HepG2 (cell line): Measurements from ENCODE around the gene NSMCE1. TPM values are rescaled to one million over a fixed set of nuclear protein-coding genes. Genes with fewer than 3 reads are reported as not detected.

ENCODE experiments used
- ATAC-seq: fragments of 200-7000 bp; cut with Tn5 transposase; 3 replicates; pipeline ENCODE4 v1.9.1; 2020; ENCODE audit warnings: mild to moderate bottlenecking, moderate library complexity
- BruUV-seq: library from RNA; stranded (reverse); fragments of 400-500 nt; replicated peaks from 2 replicates; lab custom pipeline; 2021; lab: Mats Ljungman, UMichigan
- CTCF ChIA-PET: fragments of 300-600 bp; formaldehyde crosslinking; extraction: SDS; loops from one replicate; lab custom pipeline; 2021; ENCODE audit warnings: low total read pairs, inconsistent platforms, low intra/inter-chr PET ratio; lab: Yijun Ruan, JAX
- POLR2A ChIA-PET: fragments of 350-600 bp; sonication (Branson Sonifier 250); formaldehyde crosslinking; loops from one replicate; lab custom pipeline; 2020; ENCODE audit warnings: antibody characterized with exemption, inconsistent platforms; lab: Yijun Ruan, JAX
- DNase-seq: peaks from one replicate; pipeline ENCODE4 v3.0.0-alpha.2; 2015; ENCODE audit warnings: low spot score
- FAIRE-seq: peaks from 3 replicates; lab custom pipeline; 2011; peaks lifted over from hg19 to GRCh38; lab: Jason Lieb, UNC
- H2AFZ ChIP-seq: one replicate; pipeline ENCODE4 v1.6.1; 2011; ENCODE audit warnings: low read length, inconsistent platforms
- H3K27ac ChIP-seq: fragments of 300-600 bp; 3 replicates; pipeline ENCODE4 v1.8.0; 2011; ENCODE audit warnings: mixed run types, mild to moderate bottlenecking, mixed read lengths, low read length, inconsistent platforms; ENCODE audit not compliant: insufficient read depth; ENCODE audit errors: extremely low read length
- H3K27me3 ChIP-seq, 2 experiments: fragments of 200-600 bp in 1 of 2; 2 replicates in 1 of 2; 3 replicates in 1 of 2; pipeline versions ENCODE4 v1.6.0 to v1.8.0; 2011; ENCODE audit warnings: low read length in 2 of 2, mild to moderate bottlenecking in 2 of 2, moderate library complexity in 2 of 2, inconsistent platforms in 1 of 2; ENCODE audit not compliant: insufficient read depth in 2 of 2, control insufficient read depth in 1 of 2
- H3K36me3 ChIP-seq, 2 experiments: fragments of 200-600 bp in 1 of 2; replicated peaks in 1 of 2; 2 replicates in 1 of 2; 3 replicates in 1 of 2; pipeline versions ENCODE4 v1.5.1 to v1.8.0; 2011; ENCODE audit warnings: low read length in 2 of 2, inconsistent platforms in 1 of 2; ENCODE audit not compliant: insufficient read depth in 2 of 2, control insufficient read depth in 1 of 2
- H3K4me1 ChIP-seq: 2 replicates; pipeline ENCODE4 v1.5.1; 2012; ENCODE audit warnings: low read length, inconsistent platforms; ENCODE audit not compliant: insufficient read depth
- H3K4me2 ChIP-seq: 2 replicates; pipeline ENCODE4 v1.6.0; 2011; ENCODE audit warnings: low read depth, low read length, inconsistent platforms
- H3K4me3 ChIP-seq, 3 experiments: fragments of 200-600 bp in 1 of 3; sonication (generic), shearing (Covaris generic) in 1 of 3; replicated peaks in 1 of 3; 2 replicates each; pipeline ENCODE4 v1.5.1; 2011 to 2016; ENCODE audit warnings: low read length in 3 of 3, inconsistent platforms in 2 of 3, low read depth in 2 of 3, mild to moderate bottlenecking in 2 of 3, control low read depth in 1 of 3, mixed read lengths in 1 of 3; ENCODE audit not compliant: insufficient read depth in 1 of 3
- H3K79me2 ChIP-seq: one replicate; pipeline ENCODE4 v1.6.1; 2011; ENCODE audit warnings: low read length, inconsistent platforms; ENCODE audit not compliant: insufficient read depth
- H3K9ac ChIP-seq: 2 replicates; pipeline ENCODE4 v1.6.0; 2011; ENCODE audit warnings: mild to moderate bottlenecking, low read depth, low read length, inconsistent platforms; ENCODE audit not compliant: insufficient read depth
- H3K9me3 ChIP-seq: 2 replicates; pipeline ENCODE4 v1.5.1; 2012; ENCODE audit warnings: mild to moderate bottlenecking, low read length
- H4K20me1 ChIP-seq: 2 replicates; pipeline ENCODE4 v1.6.0; 2011; ENCODE audit warnings: inconsistent platforms, mild to moderate bottlenecking, low read length, moderate library complexity; ENCODE audit not compliant: insufficient read depth
- AKAP8 ChIP-seq: sonication (generic); formaldehyde crosslinking; IDR thresholded peaks from 2 replicates; pipeline ENCODE4 v1.5.1; 2020; ENCODE audit warnings: mild to moderate bottlenecking, missing genetic modification reagents
- ATF6 ChIP-seq: sonication (generic); formaldehyde crosslinking; conservative IDR thresholded peaks from 2 replicates; pipeline ENCODE4 v1.4.0; 2020; ENCODE audit warnings: missing genetic modification reagents
- CHD4 ChIP-seq: fragments of 200-600 bp; sonication (generic); IDR thresholded peaks from 2 replicates; pipeline ENCODE4 v1.7.0; 2017; ENCODE audit warnings: mild to moderate bottlenecking, low read length, borderline replicate concordance
- CSRNP2 ChIP-seq: sonication (generic); formaldehyde crosslinking; conservative IDR thresholded peaks from 2 replicates; pipeline ENCODE4 v1.8.0; 2022; ENCODE audit warnings: low read depth, missing genetic modification reagents
- DNMT3B ChIP-seq: conservative IDR thresholded peaks from 2 replicates; pipeline ENCODE4 v1.6.1; 2016; ENCODE audit warnings: missing biosample characterization, control low read depth
- FIP1L1 ChIP-seq: fragments of 200-400 bp; formaldehyde crosslinking; IDR thresholded peaks from 2 replicates; pipeline ENCODE4 v1.6.1; 2018; ENCODE audit warnings: low read depth, mild to moderate bottlenecking, low read length, moderate library complexity, borderline replicate concordance; ENCODE audit not compliant: insufficient read depth
- KDM6A ChIP-seq: IDR thresholded peaks from 2 replicates; pipeline ENCODE4 v1.6.1; 2016; ENCODE audit warnings: low read depth
- MIER2 ChIP-seq: IDR thresholded peaks from 2 replicates; pipeline ENCODE4 v1.6.1; 2016; ENCODE audit warnings: missing biosample characterization, missing genetic modification reagents
- ZBTB1 ChIP-seq: sonication (generic); formaldehyde crosslinking; IDR thresholded peaks from 2 replicates; pipeline ENCODE4 v1.4.0; 2020; ENCODE audit warnings: missing genetic modification reagents, borderline replicate concordance
- ZBTB46 ChIP-seq: sonication (generic); formaldehyde crosslinking; IDR thresholded peaks from 2 replicates; pipeline ENCODE4 v1.4.0; 2020; ENCODE audit warnings: mild to moderate bottlenecking, missing genetic modification reagents, borderline replicate concordance
- ZNF460 ChIP-seq: sonication (generic); formaldehyde crosslinking; IDR thresholded peaks from 2 replicates; pipeline ENCODE4 v1.5.1; 2020; ENCODE audit warnings: missing genetic modification reagents, mild to moderate bottlenecking, borderline replicate concordance
- ZNF510 ChIP-seq: sonication (generic); formaldehyde crosslinking; IDR thresholded peaks from 2 replicates; pipeline ENCODE4 v1.4.0; 2020; ENCODE audit warnings: low read depth, mild to moderate bottlenecking, missing genetic modification reagents
- ZNF597 ChIP-seq: sonication (generic); formaldehyde crosslinking; IDR thresholded peaks from 2 replicates; pipeline ENCODE4 v1.5.0; 2020; ENCODE audit warnings: missing genetic modification reagents
- ZNF678 ChIP-seq: sonication (generic); formaldehyde crosslinking; IDR thresholded peaks from 2 replicates; pipeline ENCODE4 v1.4.0; 2020; ENCODE audit warnings: mild to moderate bottlenecking, missing genetic modification reagents
- ZNF691 ChIP-seq: sonication (generic); formaldehyde crosslinking; IDR thresholded peaks from 2 replicates; pipeline ENCODE4 v1.4.0; 2020; ENCODE audit warnings: missing genetic modification reagents, low read depth, mild to moderate bottlenecking, borderline replicate concordance
- WGBS: methylation state at CpG from one replicate; pipeline ENCODE4 v1.1.6; 2017; ENCODE audit warnings: low lambda C conversion rate; 5-methylcytosine and 5-hydroxymethylcytosine counted together
- in situ Hi-C: cut with HindIII; loops from 2 replicates; pipeline ENCODE4 v1.10.0; 2017; ENCODE audit warnings: low pct_unique_long_range_greater_than_20kb; ENCODE audit not compliant: extremely low pct_ligation_motif_present
- intact Hi-C: fragments of 100-400 bp; cut with micrococcal nuclease; formaldehyde crosslinking; loops from one replicate; pipeline ENCODE4 v1.10.0; 2022; ENCODE audit not compliant: unreplicated experiment
- polyA plus RNA-seq, 8 experiments: library from polyadenylated mRNA; depleted of rRNA in 3 of 8; stranded (reverse) in 7 of 8; unstranded in 1 of 8; fragments of >200 nt; fragmentation: Illumina TruSeq in 4 of 8; extraction: Trizol in 4 of 8; gene quantifications; 2 replicates each; pipeline versions ENCODE4 v1.2.1 to v1.2.3, GENCODE V29; 2011 to 2016; ENCODE audit warnings: low read depth in 4 of 8, missing spikeins in 1 of 8, mixed read lengths in 1 of 8; ENCODE audit not compliant: insufficient read depth in 1 of 8
- total RNA-seq, 5 experiments: library from RNA; depleted of rRNA; stranded (reverse); fragments of >200 nt; fragmentation: Illumina TruSeq; extraction: Trizol; gene quantifications; 2 replicates each; pipeline ENCODE4 v1.2.3, GENCODE V29; 2016; ENCODE audit warnings: low read depth in 1 of 5

Gene NSMCE1
- total and polyA plus RNA-seq, 2 of the 13 experiments (the other 11 are each of a cell fraction or from before 2014, with no cell fraction given) = 42.7 to 52.9 TPM

GRCh38 chr16:27303256-27304100 is 34.9 kb upstream of the NSMCE1 start:
- intact Hi-C loops = no loop called here
- ChIA-PET POLR2A (no interaction called here), CTCF (no interaction called here)
- in situ Hi-C loops = no loop called here
- no peaks in the 10 kb centered on the region for H3K36me3 ChIP-seq
- H3K4me3 ChIP-seq = no peak overlapping the region
- no peak overlapping the region for H3K27ac ChIP-seq
- no peak overlapping the region for H3K4me2 ChIP-seq
- no peak overlapping the region for H3K9ac ChIP-seq
- no peaks in the 10 kb centered on the region for H3K4me1 ChIP-seq
- 48% methylated on average over 12 of the region's 12 CpGs for WGBS
- ATAC-seq (no peak), FAIRE-seq (no peak), DNase-seq (no peak)
- H4K20me1 ChIP-seq = no peaks in the 10 kb centered on the region
- no peaks in the 10 kb centered on the region; a peak in 2 of 5 replicates for H3K27me3 ChIP-seq
- no TSS peak for BruUV-seq
- no peaks in the 10 kb centered on the region for H3K79me2 ChIP-seq
- H2AFZ ChIP-seq = no peak overlapping the region
- H3K9me3 ChIP-seq = no peaks in the 10 kb centered on the region
- no peak for TF ChIP-seq KDM6A (CRISPR knock-in tag)
- TF ChIP-seq ZNF460 (CRISPR knock-in tag) = no peak
- no peak for TF ChIP-seq CSRNP2 (CRISPR knock-in tag)
- TF ChIP-seq FIP1L1 = no peak
- TF ChIP-seq ZNF678 = no peak
- TF ChIP-seq DNMT3B = no peak
- no peak for TF ChIP-seq ZBTB1 (CRISPR knock-in tag)
- TF ChIP-seq ATF6 = no peak
- TF ChIP-seq MIER2 (CRISPR knock-in tag) = no peak
- no peak for TF ChIP-seq ZBTB46 (CRISPR knock-in tag)
- TF ChIP-seq AKAP8 (CRISPR knock-in tag) = no peak
- TF ChIP-seq CHD4 = no peak
- no peak for TF ChIP-seq ZNF597 (CRISPR knock-in tag)
- TF ChIP-seq ZNF510 (CRISPR knock-in tag) = no peak
- TF ChIP-seq ZNF691 (CRISPR knock-in tag) = no peak
